ENCODE results near the gene PDIA2.

Gene PDIA2

GRCh38 chr16:269061-269796, 13.7 kb upstream of the PDIA2 start:
- H3K4me3 ChIP-seq (ENCODE audit: low read length): no peak overlapping the region
- DNase-seq (ENCODE audit: low read depth): no peak
- TF ChIP-seq CTCF (conservative IDR thresholded peaks at IDR 0.05; ENCODE audit: low read depth, low read length): no peak

- no peak for DNase-seq (ENCODE audit: low read depth)
- no peak for TF ChIP-seq CTCF (conservative IDR thresholded peaks at IDR 0.05; ENCODE audit: low read depth, low read length)
- H3K4me3 ChIP-seq (ENCODE audit: low read length): no peak overlapping the region
Measured at GRCh38 chr16:270381-271255, 12.3 kb upstream of the PDIA2 start.

GRCh38 chr16:272633-273546, 10.1 kb upstream of the PDIA2 start:
- DNase-seq (ENCODE audit: low read depth): no peak
- no peak for TF ChIP-seq CTCF (conservative IDR thresholded peaks at IDR 0.05; ENCODE audit: low read depth, low read length)
- H3K4me3 ChIP-seq (ENCODE audit: low read length): no peak overlapping the region

GRCh38 chr16:273547-274421, 9.2 kb upstream of the PDIA2 start:
- no peak for TF ChIP-seq CTCF (conservative IDR thresholded peaks at IDR 0.05; ENCODE audit: low read depth, low read length)
- no peak overlapping the region for H3K4me3 ChIP-seq (ENCODE audit: low read length)
- no peak for DNase-seq (ENCODE audit: low read depth)

GRCh38 chr16:275041-275641, 7.8 kb upstream of the PDIA2 start:
- DNase-seq (ENCODE audit: low read depth): no peak
- H3K4me3 ChIP-seq (ENCODE audit: low read length): peak overlapping the region; percentile 37
- no peak for TF ChIP-seq CTCF (conservative IDR thresholded peaks at IDR 0.05; ENCODE audit: low read depth, low read length)

GRCh38 chr16:275786-276232, 7.2 kb upstream of the PDIA2 start, which contains the start of gene RGS11:
RGS11 (minus strand) TSS chr16:275944; CDS start chr16:275911, 33 bp downstream.
- H3K4me3 ChIP-seq (ENCODE audit: low read length): peak within 1 kb of the TSS; percentile 37
- TF ChIP-seq CTCF (conservative IDR thresholded peaks at IDR 0.05; ENCODE audit: low read depth, low read length): no peak
- no peak for DNase-seq (ENCODE audit: low read depth)
